RWPE2 (cell line): Measurements from ENCODE around the gene FXYD2.
"Not testable (repeated sequence)": the region's sequence is repeated elsewhere in the genome, so short reads cannot be mapped to it uniquely, and the experiment has no call there.

ENCODE experiments used
- ATAC-seq: fragments of 200-7000 bp; cut with Tn5 transposase; 3 replicates; pipeline ENCODE4 v1.9.1; 2021; ENCODE audit warnings: low read depth
- DNase-seq: peaks from one replicate; pipeline ENCODE4 v3.0.0-alpha.2; 2020; ENCODE audit warnings: low spot score
- H3K27ac ChIP-seq: fragments of 450-650 bp; 2 replicates; pipeline ENCODE4 v1.5.1; 2017; ENCODE audit warnings: mild to moderate bottlenecking; ENCODE audit not compliant: poor library complexity, severe bottlenecking
- H3K27me3 ChIP-seq: fragments of 250-450 bp; sonication (Bioruptor Pico); 2 replicates; pipeline ENCODE4 v1.5.1; 2021; ENCODE audit warnings: mild to moderate bottlenecking, moderate library complexity; ENCODE audit not compliant: insufficient read depth, poor library complexity, severe bottlenecking
- H3K36me3 ChIP-seq: fragments of 250-450 bp; sonication (Bioruptor Pico); 2 replicates; pipeline ENCODE4 v1.5.1; 2020; ENCODE audit warnings: low read depth, mild to moderate bottlenecking, moderate library complexity
- H3K4me1 ChIP-seq: fragments of 250-450 bp; sonication (Bioruptor Pico); 2 replicates; pipeline ENCODE4 v1.5.1; 2021; ENCODE audit warnings: mild to moderate bottlenecking, moderate library complexity; ENCODE audit not compliant: insufficient read depth, poor library complexity, severe bottlenecking
- H3K4me3 ChIP-seq: fragments of 250-450 bp; sonication (Bioruptor Pico); 2 replicates; pipeline ENCODE4 v1.5.1; 2021; ENCODE audit warnings: mild to moderate bottlenecking, moderate library complexity; ENCODE audit not compliant: severe bottlenecking
- H3K9me3 ChIP-seq: fragments of 250-450 bp; sonication (Bioruptor Pico); 2 replicates; pipeline ENCODE4 v1.5.1; 2021; ENCODE audit warnings: mild to moderate bottlenecking, moderate library complexity; ENCODE audit not compliant: severe bottlenecking
- CTCF ChIP-seq: fragments of 450-650 bp; IDR thresholded peaks from one replicate; pipeline ENCODE4 v1.5.1; 2017; ENCODE audit warnings: mild to moderate bottlenecking, moderate library complexity; ENCODE audit not compliant: poor library complexity, severe bottlenecking

Gene FXYD2

GRCh38 chr11:117868815-117869561 lies 44.4 kb upstream of the FXYD2 start:
- Histone ChIP-seq H3K36me3 (no peaks in the 10 kb centered on the region), H3K4me1 (no peaks in the 10 kb centered on the region), H3K27me3 (peaks cover 10% of the 10 kb centered on the region), H3K27ac (no peak overlapping the region), H3K4me3 (no peak overlapping the region), H3K9me3 (peaks cover 2% of the 10 kb centered on the region)
- TF ChIP-seq CTCF = no peak
- DNase-seq (no peak), ATAC-seq (no peak)

DNA sequence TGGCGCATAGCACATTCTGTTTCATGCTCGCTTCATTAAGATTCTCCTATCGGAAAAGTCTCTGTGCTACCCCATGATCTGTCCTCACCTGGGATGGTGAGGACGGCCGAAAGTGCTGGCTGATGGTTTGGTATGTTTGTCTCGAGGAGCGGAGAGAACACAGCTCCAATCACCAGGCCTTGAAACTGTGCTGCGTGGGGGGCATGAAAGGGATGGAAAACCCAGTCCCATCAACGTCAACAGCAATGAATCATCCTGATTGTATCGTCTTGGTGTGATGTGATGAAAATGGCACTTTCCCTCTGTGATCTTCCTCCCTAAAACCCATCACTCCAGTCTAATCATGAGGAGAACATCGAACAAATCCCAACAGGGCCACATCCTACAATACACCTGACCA lies 43.5 kb upstream of the FXYD2 start:
- ATAC-seq = no peak
- Histone ChIP-seq H3K36me3 (no peaks in the 10 kb centered on the region), H3K4me3 (no peak overlapping the region), H3K27ac (no peak overlapping the region), H3K4me1 (no peaks in the 10 kb centered on the region), H3K9me3 (peaks cover 2% of the 10 kb centered on the region), H3K27me3 (peaks cover 7% of the 10 kb centered on the region)
- no peak for TF ChIP-seq CTCF
- no peak for DNase-seq

DNA sequence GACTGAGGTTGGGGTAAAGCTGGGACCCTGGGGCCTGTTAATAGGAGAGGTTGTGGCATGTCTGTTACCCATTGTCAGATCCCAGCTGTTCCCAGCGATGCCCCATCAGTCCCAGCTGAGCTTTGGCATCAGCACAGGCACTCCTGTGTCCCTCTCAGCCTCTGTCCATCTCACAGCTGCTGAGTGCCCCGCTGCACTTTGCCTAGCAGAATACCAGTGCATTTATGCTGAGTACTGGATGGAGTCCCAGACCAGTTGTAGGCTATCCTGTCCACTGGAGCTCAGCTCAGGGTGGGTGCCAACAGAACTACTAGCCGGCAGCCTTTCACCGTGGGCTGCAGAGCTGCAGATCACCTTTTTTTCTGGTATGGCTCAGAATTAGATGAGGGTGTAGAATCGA lies 42.0 kb upstream of the FXYD2 start:
- DNase-seq (no peak), ATAC-seq (no peak)
- no peaks in the 10 kb centered on the region for H3K4me1 ChIP-seq
- H3K27me3 ChIP-seq = no peaks in the 10 kb centered on the region
- H3K9me3 ChIP-seq = peaks cover 2% of the 10 kb centered on the region
- no peak for TF ChIP-seq CTCF
- H3K27ac ChIP-seq = no peak overlapping the region
- no peak overlapping the region for H3K4me3 ChIP-seq
- no peaks in the 10 kb centered on the region for H3K36me3 ChIP-seq

- not testable (repeated sequence) for H3K27me3 ChIP-seq, H3K4me1 ChIP-seq, H3K27ac ChIP-seq, H3K4me3 ChIP-seq, H3K36me3 ChIP-seq, H3K9me3 ChIP-seq, ATAC-seq, DNase-seq
Observed at GRCh38 chr11:117865546-117865945, 41.0 kb upstream of the FXYD2 start.

- Histone ChIP-seq H3K4me3 (no peak overlapping the region), H3K4me1 (no peaks in the 10 kb centered on the region), H3K36me3 (no peaks in the 10 kb centered on the region), H3K27me3 (no peaks in the 10 kb centered on the region), H3K27ac (no peak overlapping the region), H3K9me3 (peaks cover 2% of the 10 kb centered on the region)
- no peak for TF ChIP-seq CTCF
- ATAC-seq (no peak), DNase-seq (no peak)
Observed at GRCh38 chr11:117863383-117863782, 38.8 kb upstream of the FXYD2 start.
